Gastrocnemius medialis (tissue), 4 donors: ENCODE data around the gene CATSPER4. TPM values are rescaled to one million over a fixed set of nuclear protein-coding genes. Genes with fewer than 3 reads are reported as not detected.
A peak's percentile ranks its signal among the peaks of the same experiment; 100 is the strongest.

ENCODE experiments used
- ATAC-seq, 2 donors: fragments of 150-250 bp; one replicate each; pipeline ENCODE4 v1.9.1; 2016
- DNase-seq, 2 donors: peaks; one replicate each; pipeline ENCODE4 v3.0.0-alpha.2; 2019
- H3K27ac ChIP-seq, 4 donors: fragments of 200-600 bp; sonication (generic); 1 replicate in 1 of 4; 2 replicates in 3 of 4; pipeline ENCODE4 v1.5.1; 2016 to 2018; ENCODE audit warnings: mild to moderate bottlenecking in 2 of 4, moderate library complexity in 1 of 4
- H3K27me3 ChIP-seq, 3 donors: fragments of 200-600 bp; sonication (generic) in 2 of 3; 1 replicate in 1 of 3; 2 replicates in 2 of 3; pipeline versions ENCODE4 v1.5.1 to v1.6.0; 2016 to 2019; ENCODE audit warnings: mild to moderate bottlenecking in 1 of 3, moderate library complexity in 1 of 3
- H3K36me3 ChIP-seq, 2 donors: fragments of 200-600 bp; sonication (generic) in 1 of 2; one replicate each; pipeline ENCODE4 v1.5.1; 2017 to 2018
- H3K4me1 ChIP-seq, 2 donors: fragments of 200-600 bp; sonication (generic) in 1 of 2; one replicate each; pipeline ENCODE4 v1.5.1; 2016 to 2017; ENCODE audit warnings: mild to moderate bottlenecking in 2 of 2
- H3K4me3 ChIP-seq, 4 donors: fragments of 200-600 bp; sonication (generic) in 3 of 4; 1 replicate in 1 of 4; 2 replicates in 3 of 4; pipeline ENCODE4 v1.5.1; 2016 to 2019; ENCODE audit warnings: mild to moderate bottlenecking in 2 of 4
- H3K9me3 ChIP-seq, 3 donors: fragments of 200-600 bp; sonication (generic) in 2 of 3; 1 replicate in 1 of 3; 2 replicates in 2 of 3; pipeline ENCODE4 v1.5.1; 2016 to 2019
- CTCF ChIP-seq, 5 experiments: fragments of 450-650 bp in 3 of 5; fragments of 200-600 bp in 2 of 5; sonication (generic) in 2 of 5; IDR thresholded peaks in 4 of 5; conservative IDR thresholded peaks in 1 of 5; 1 replicate in 4 of 5; 2 replicates in 1 of 5; pipeline ENCODE4 v1.5.1; 2016 to 2019; ENCODE audit warnings: antibody characterized with exemption in 5 of 5, mild to moderate bottlenecking in 3 of 5, moderate library complexity in 3 of 5
- POLR2A ChIP-seq, 2 donors: fragments of 450-650 bp; IDR thresholded peaks; one replicate each; pipeline ENCODE4 v1.6.1; 2017; ENCODE audit warnings: antibody characterized with exemption in 2 of 2, mild to moderate bottlenecking in 2 of 2, moderate library complexity in 2 of 2
- in situ Hi-C, 4 donors: fragments of 200-750 bp; cut with MboI; loops; one replicate each; pipeline versions ENCODE4 v1.15.0 to v1.8.0; 2017; ENCODE audit warnings: low sequenced_read_pairs in 4 of 4
- intact Hi-C: fragments of 100-400 bp; cut with DNase I; formaldehyde crosslinking; loops from one replicate; pipeline ENCODE4 v1.15.1; 2023; ENCODE audit warnings: low total_unique reads
- total RNA-seq, 4 donors: library from RNA; depleted of rRNA; stranded (reverse); fragments of >200 nt; gene quantifications; one replicate each; pipeline versions ENCODE4 v1.1.0 to v1.2.3, GENCODE V29; 2016

CATSPER4 gene
- total RNA-seq: not detected

GRCh38 chr1:26190373-26190987 is at the start of gene CATSPER4:
Gene CATSPER4 (plus strand): TSS chr1:26190602. CDS start chr1:26190628, 26 bp downstream.
- ATAC-seq (peak in 1 of 2 donors; percentile 66), DNase-seq (no peak)
- no peaks in the 10 kb centered on the region for H3K27me3 ChIP-seq
- TF ChIP-seq CTCF (IDR thresholded peaks at IDR 0.05 in 4 of 5, conservative IDR thresholded peaks at IDR 0.05 in 1 of 5) (peak in 4 of 5 experiments; percentile 8 to 45 (median 26)), POLR2A (IDR thresholded peaks at IDR 0.05) (no peak)
- H3K9me3 ChIP-seq: no peaks in the 10 kb centered on the region
- intact Hi-C loops: no loop called here
- no peak within 1 kb of the TSS for H3K4me3 ChIP-seq
- no peak within 1 kb of the TSS for H3K27ac ChIP-seq
- H3K36me3 ChIP-seq: peaks cover 0 to 40% of the 10 kb centered on the region in 2 donors
- H3K4me1 ChIP-seq: no peaks in the 10 kb centered on the region
- in situ Hi-C loops: no loop called here

GRCh38 chr1:26142159-26142558 is 48.2 kb upstream of the CATSPER4 start:
- DNase-seq: no peak
- H3K36me3 ChIP-seq: no peaks in the 10 kb centered on the region
- ATAC-seq: no peak
- H3K4me3 ChIP-seq: no peak overlapping the region
- intact Hi-C loops (no loop called here), in situ Hi-C loops (loop anchor here in 1 of 4 donors (10.0 to 25.0 kb wide), 2 partner anchors 107 to 255 kb away; partner anchors contain the start of gene PAQR7)
- H3K27ac ChIP-seq: no peak overlapping the region
- no peaks in the 10 kb centered on the region for H3K27me3 ChIP-seq
- H3K9me3 ChIP-seq: no peaks in the 10 kb centered on the region
- peaks cover 0 to 9% of the 10 kb centered on the region in 2 donors for H3K4me1 ChIP-seq
- TF ChIP-seq CTCF (IDR thresholded peaks at IDR 0.05 in 4 of 5, conservative IDR thresholded peaks at IDR 0.05 in 1 of 5) (no peak), POLR2A (IDR thresholded peaks at IDR 0.05) (no peak)

DNA sequence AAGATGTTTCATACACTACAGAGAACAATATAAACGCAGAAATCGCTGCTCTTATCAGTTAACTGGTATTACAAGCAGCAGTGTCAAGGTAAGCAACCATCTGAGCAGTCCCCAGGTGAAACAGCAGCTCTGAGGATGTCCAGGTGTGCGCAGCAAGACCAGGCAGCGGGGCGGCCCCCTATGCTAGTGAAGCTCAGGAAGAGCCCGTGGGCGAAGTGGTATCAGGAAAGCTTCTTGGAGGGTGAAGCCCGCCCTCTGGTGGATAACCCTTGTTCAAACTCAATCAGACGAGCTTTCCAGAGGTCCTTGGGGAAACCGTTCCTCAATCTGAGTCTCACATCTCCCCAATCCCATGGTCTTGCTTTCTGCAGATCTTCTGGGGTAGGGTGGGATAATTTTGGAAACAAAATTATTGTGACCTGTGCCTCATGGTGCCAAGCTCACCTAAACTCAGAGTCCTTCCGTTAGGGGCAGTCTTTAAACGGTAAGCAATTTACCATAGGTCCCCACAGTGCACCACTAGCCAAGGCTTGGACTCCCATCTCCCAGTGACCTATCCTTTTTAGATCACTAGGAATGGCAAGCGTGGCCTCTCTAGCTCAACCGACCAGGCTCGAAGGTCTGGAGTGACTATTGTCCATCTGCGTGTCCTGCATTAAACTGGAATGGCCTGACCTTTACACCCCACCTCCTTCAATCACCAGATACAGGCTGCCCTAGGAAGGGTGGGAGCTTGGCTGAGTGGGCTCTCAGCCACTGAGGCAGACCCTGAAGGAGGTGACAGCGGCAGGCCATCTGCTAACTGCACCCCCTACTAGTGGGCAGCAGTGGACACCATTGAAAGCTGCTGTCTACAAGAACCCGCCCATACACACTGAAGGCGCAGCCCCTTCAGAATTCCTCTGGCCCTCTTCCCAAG is 45.1 kb upstream of the CATSPER4 start:
- peaks cover 0 to 9% of the 10 kb centered on the region in 2 donors for H3K4me1 ChIP-seq
- DNase-seq: peak; percentile 64 to 78
- in situ Hi-C loops: loop anchor here (5.0 to 25.0 kb wide), 4 partner anchors 38 to 258 kb away; partner anchors contain the start of gene PAQR7 (in 1 of the 4)
- H3K4me3 ChIP-seq: no peak overlapping the region
- TF ChIP-seq POLR2A (IDR thresholded peaks at IDR 0.05) (no peak), CTCF (IDR thresholded peaks at IDR 0.05 in 4 of 5, conservative IDR thresholded peaks at IDR 0.05 in 1 of 5) (peak; percentile 54 to 93 (median 85))
- H3K27ac ChIP-seq: peak overlapping the region in 2 of 4 donors; percentile 37 to 38
- intact Hi-C loops: loop anchor here (1.0 kb wide), 2 partner anchors 40 to 109 kb away; no protein-coding TSS in a partner anchor
- H3K36me3 ChIP-seq: no peaks in the 10 kb centered on the region
- ATAC-seq: peak; percentile 99 to 100
- H3K9me3 ChIP-seq: no peaks in the 10 kb centered on the region
- H3K27me3 ChIP-seq: no peaks in the 10 kb centered on the region

DNA sequence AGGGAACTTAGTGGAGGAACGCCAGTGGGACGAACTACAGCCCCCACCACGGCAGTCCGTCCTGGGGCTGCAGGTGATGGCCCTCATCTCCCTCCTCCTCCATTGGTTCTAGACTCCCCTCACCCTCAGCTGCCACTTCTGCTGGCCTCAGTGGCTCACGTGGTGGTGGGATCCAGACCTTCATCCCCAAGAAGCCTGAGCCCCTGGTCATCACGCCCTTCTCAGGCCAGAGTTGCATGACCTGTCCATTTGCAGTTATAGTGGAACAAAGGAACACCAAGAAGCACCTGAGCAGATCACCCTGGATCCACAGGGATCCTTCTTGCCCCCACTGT is 44.5 kb upstream of the CATSPER4 start:
- ATAC-seq (no peak), DNase-seq (no peak)
- no peak overlapping the region for H3K27ac ChIP-seq
- TF ChIP-seq CTCF (IDR thresholded peaks at IDR 0.05 in 4 of 5, conservative IDR thresholded peaks at IDR 0.05 in 1 of 5) (no peak), POLR2A (IDR thresholded peaks at IDR 0.05) (no peak)
- no peaks in the 10 kb centered on the region for H3K27me3 ChIP-seq
- no peaks in the 10 kb centered on the region for H3K36me3 ChIP-seq
- H3K9me3 ChIP-seq: no peaks in the 10 kb centered on the region
- peaks cover 0 to 12% of the 10 kb centered on the region in 2 donors for H3K4me1 ChIP-seq
- in situ Hi-C loops: loop anchor here (5.0 to 25.0 kb wide), 4 partner anchors 39 to 259 kb away; partner anchors contain the start of gene PAQR7 (in 1 of the 4)
- no peak overlapping the region for H3K4me3 ChIP-seq
- intact Hi-C loops: loop anchor here (1.0 kb wide), 2 partner anchors 41 to 110 kb away; no protein-coding TSS in a partner anchor
